Ishikawa (cell line): ENCODE data around the gene MAP3K10.

Experiments used
- EP300 ChIP-seq: IDR thresholded peaks from 2 replicates; pipeline ENCODE4 v1.6.1; 2012; ENCODE audit warnings: borderline replicate concordance
- FOXM1 ChIP-seq: IDR thresholded peaks from 2 replicates; pipeline ENCODE4 v1.6.1; 2012; ENCODE audit warnings: low read depth, borderline replicate concordance
- RAD21 ChIP-seq: IDR thresholded peaks from 2 replicates; pipeline ENCODE4 v1.6.1; 2012; ENCODE audit warnings: low read depth
- TAF1 ChIP-seq: IDR thresholded peaks from 2 replicates; pipeline ENCODE4 v1.6.1; 2012; ENCODE audit warnings: low read depth, mild to moderate bottlenecking
- TEAD4 ChIP-seq: IDR thresholded peaks from 2 replicates; pipeline ENCODE4 v1.6.1; 2012
- YY1 ChIP-seq: IDR thresholded peaks from 2 replicates; pipeline ENCODE4 v1.6.1; 2012; ENCODE audit warnings: low read depth
- TF ChIP-seq, protein P1 (sequence below): IDR thresholded peaks from 2 replicates; pipeline ENCODE4 v1.6.1; 2012; ENCODE audit warnings: low read depth, mild to moderate bottlenecking
- TF ChIP-seq, protein P2 (sequence below): IDR thresholded peaks from 2 replicates; pipeline ENCODE4 v1.6.1; 2012
- TF ChIP-seq, protein P3 (sequence below): IDR thresholded peaks from 2 replicates; pipeline ENCODE4 v1.6.1; 2012

DNA sequence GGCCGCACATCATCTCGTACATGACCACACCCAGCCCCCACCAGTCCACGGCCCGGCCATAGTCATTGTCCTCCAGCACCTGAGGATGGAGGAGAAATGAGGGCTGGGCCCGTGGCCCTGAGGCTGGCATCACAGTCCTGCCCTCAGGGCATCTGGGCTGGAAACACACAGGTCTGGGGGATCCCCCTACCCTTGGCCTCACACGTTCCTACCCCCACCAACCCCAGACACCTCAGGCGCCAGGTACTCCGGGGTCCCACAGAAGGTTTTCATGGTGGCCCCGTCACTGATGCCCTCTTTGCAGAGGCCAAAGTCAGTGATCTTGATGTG, 44.8 kb downstream of the MAP3K10 start:
- no peak for TF ChIP-seq FOXM1
- no peak for TF ChIP-seq YY1
- no peak for TF ChIP-seq RAD21
- TF ChIP-seq, protein P1, sequence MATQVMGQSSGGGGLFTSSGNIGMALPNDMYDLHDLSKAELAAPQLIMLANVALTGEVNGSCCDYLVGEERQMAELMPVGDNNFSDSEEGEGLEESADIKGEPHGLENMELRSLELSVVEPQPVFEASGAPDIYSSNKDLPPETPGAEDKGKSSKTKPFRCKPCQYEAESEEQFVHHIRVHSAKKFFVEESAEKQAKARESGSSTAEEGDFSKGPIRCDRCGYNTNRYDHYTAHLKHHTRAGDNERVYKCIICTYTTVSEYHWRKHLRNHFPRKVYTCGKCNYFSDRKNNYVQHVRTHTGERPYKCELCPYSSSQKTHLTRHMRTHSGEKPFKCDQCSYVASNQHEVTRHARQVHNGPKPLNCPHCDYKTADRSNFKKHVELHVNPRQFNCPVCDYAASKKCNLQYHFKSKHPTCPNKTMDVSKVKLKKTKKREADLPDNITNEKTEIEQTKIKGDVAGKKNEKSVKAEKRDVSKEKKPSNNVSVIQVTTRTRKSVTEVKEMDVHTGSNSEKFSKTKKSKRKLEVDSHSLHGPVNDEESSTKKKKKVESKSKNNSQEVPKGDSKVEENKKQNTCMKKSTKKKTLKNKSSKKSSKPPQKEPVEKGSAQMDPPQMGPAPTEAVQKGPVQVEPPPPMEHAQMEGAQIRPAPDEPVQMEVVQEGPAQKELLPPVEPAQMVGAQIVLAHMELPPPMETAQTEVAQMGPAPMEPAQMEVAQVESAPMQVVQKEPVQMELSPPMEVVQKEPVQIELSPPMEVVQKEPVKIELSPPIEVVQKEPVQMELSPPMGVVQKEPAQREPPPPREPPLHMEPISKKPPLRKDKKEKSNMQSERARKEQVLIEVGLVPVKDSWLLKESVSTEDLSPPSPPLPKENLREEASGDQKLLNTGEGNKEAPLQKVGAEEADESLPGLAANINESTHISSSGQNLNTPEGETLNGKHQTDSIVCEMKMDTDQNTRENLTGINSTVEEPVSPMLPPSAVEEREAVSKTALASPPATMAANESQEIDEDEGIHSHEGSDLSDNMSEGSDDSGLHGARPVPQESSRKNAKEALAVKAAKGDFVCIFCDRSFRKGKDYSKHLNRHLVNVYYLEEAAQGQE: no peak
- TF ChIP-seq, protein P2, sequence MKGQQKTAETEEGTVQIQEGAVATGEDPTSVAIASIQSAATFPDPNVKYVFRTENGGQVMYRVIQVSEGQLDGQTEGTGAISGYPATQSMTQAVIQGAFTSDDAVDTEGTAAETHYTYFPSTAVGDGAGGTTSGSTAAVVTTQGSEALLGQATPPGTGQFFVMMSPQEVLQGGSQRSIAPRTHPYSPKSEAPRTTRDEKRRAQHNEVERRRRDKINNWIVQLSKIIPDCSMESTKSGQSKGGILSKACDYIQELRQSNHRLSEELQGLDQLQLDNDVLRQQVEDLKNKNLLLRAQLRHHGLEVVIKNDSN: no peak
- TF ChIP-seq, protein P3, sequence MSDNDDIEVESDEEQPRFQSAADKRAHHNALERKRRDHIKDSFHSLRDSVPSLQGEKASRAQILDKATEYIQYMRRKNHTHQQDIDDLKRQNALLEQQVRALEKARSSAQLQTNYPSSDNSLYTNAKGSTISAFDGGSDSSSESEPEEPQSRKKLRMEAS: no peak
- TF ChIP-seq TEAD4: no peak
- TF ChIP-seq TAF1: no peak
- no peak for TF ChIP-seq EP300
